Cardiac muscle cell (in vitro differentiated cells and primary cell): ENCODE measurements around the gene RET. TPM values are rescaled to one million over a fixed set of nuclear protein-coding genes. Genes with fewer than 3 reads are reported as not detected.

Experiments
- DNase-seq, 2 donors: peaks; one replicate each; pipeline versions ENCODE4 v3.0.0 to v3.0.0-alpha.2; 2010 to 2017; ENCODE audit warnings: low read depth in 1 of 2, low spot score in 1 of 2
- H3K27ac ChIP-seq: fragments of 200-600 bp; sonication (generic); 2 replicates; pipeline ENCODE4 v1.5.1; 2016
- H3K27me3 ChIP-seq: fragments of 200-600 bp; sonication (generic); 2 replicates; pipeline ENCODE4 v1.6.0; 2016; ENCODE audit warnings: control low read depth
- H3K36me3 ChIP-seq: fragments of 200-600 bp; sonication (generic); 2 replicates; pipeline ENCODE4 v1.5.1; 2016; ENCODE audit warnings: control low read depth
- H3K4me1 ChIP-seq: fragments of 200-600 bp; sonication (generic); 2 replicates; pipeline ENCODE4 v1.8.1; 2017; ENCODE audit warnings: low read depth, mild to moderate bottlenecking, mixed run types
- H3K4me3 ChIP-seq: fragments of 200-600 bp; sonication (generic); 2 replicates; pipeline ENCODE4 v1.5.1; 2016; ENCODE audit warnings: mild to moderate bottlenecking
- H3K9me3 ChIP-seq: fragments of 200-600 bp; sonication (generic); 2 replicates; pipeline ENCODE4 v1.5.1; 2017; ENCODE audit warnings: low read depth, mild to moderate bottlenecking, control low read depth
- polyA plus RNA-seq: library from polyadenylated mRNA; unstranded; fragments of >200 nt; fragmentation: Nextera tagmentation; extraction: Ambion mirVana; gene quantifications from 2 replicates; pipeline ENCODE4 v1.2.1, GENCODE V29; 2016
- total RNA-seq: library from RNA; depleted of rRNA; stranded (reverse); fragments of >200 nt; gene quantifications from 2 replicates; pipeline ENCODE4 v1.2.3, GENCODE V29; 2016
- TF ChIP-seq, protein P1 (sequence below): IDR thresholded peaks from 2 replicates; pipeline ENCODE4 v1.5.1; 2012; ENCODE audit warnings: low read depth, mild to moderate bottlenecking, low read length

The RET gene
- total and polyA plus RNA-seq, 2 experiments from 2014 or later = 0.09 TPM; not detected in 1

DNA sequence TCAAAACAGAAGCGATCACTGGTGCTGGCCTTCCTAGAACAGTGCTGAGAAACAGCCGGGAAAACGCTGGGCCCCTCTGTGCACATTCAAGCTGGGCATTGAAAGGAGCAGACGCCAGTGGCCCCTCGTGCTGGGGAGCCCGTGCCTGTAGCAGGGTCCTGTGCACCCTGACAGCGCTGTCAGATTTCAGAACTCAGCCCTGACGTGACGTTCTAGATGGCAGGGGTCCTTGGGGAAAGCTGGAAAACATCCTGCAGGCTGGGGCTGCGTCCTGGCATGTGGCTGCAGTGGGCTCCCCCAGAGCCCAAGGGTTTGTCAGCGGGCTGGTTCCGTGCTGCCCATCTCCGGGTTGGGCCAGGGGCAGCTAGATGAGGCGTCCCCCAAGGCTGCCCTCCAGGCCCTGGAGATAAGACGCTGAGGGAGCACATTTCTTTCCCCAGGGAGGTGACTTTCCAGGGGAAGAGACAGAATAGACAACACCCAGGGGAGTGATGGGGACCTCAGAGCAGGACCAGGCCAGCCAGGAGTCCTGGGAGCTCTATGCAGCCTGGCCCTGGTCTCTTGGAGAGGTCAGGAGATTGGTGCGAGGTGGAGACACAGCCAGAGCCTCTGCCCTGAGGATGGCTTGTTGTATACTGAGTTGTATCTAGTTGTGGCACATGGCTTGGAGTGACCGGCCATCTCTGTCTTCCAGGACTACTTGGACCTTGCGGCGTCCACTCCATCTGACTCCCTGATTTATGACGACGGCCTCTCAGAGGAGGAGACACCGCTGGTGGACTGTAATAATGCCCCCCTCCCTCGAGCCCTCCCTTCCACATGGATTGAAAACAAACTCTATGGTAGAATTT, 49.2 kb downstream of the RET start:
- Histone ChIP-seq H3K27me3 (no peaks in the 10 kb centered on the region), H3K4me1 (no peaks in the 10 kb centered on the region), H3K27ac (no peak overlapping the region), H3K36me3 (no peaks in the 10 kb centered on the region), H3K4me3 (no peak overlapping the region), H3K9me3 (no peaks in the 10 kb centered on the region)
- no peak for DNase-seq
- TF ChIP-seq, protein P1, sequence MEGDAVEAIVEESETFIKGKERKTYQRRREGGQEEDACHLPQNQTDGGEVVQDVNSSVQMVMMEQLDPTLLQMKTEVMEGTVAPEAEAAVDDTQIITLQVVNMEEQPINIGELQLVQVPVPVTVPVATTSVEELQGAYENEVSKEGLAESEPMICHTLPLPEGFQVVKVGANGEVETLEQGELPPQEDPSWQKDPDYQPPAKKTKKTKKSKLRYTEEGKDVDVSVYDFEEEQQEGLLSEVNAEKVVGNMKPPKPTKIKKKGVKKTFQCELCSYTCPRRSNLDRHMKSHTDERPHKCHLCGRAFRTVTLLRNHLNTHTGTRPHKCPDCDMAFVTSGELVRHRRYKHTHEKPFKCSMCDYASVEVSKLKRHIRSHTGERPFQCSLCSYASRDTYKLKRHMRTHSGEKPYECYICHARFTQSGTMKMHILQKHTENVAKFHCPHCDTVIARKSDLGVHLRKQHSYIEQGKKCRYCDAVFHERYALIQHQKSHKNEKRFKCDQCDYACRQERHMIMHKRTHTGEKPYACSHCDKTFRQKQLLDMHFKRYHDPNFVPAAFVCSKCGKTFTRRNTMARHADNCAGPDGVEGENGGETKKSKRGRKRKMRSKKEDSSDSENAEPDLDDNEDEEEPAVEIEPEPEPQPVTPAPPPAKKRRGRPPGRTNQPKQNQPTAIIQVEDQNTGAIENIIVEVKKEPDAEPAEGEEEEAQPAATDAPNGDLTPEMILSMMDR = no peak

DNA sequence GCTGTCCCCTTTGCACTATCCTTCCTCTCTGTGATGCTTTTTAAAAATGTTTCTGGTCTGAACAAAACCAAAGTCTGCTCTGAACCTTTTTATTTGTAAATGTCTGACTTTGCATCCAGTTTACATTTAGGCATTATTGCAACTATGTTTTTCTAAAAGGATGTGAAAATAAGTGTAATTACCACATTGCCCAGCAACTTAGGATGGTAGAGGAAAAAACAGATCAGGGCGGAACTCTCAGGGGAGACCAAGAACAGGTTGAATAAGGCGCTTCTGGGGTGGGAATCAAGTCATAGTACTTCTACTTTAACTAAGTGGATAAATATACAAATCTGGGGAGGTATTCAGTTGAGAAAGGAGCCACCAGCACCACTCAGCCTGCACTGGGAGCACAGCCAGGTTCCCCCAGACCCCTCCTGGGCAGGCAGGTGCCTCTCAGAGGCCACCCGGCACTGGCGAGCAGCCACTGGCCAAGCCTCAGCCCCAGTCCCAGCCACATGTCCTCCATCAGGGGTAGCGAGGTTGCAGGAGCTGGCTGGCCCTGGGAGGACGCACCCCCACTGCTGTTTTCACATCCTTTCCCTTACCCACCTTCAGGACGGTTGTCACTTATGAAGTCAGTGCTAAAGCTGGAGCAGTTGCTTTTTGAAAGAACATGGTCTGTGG, 50.0 kb downstream of the RET start:
- no peaks in the 10 kb centered on the region for H3K4me1 ChIP-seq
- no peak for DNase-seq
- no peaks in the 10 kb centered on the region for H3K27me3 ChIP-seq
- no peaks in the 10 kb centered on the region for H3K9me3 ChIP-seq
- H3K27ac ChIP-seq = no peak overlapping the region
- no peak overlapping the region for H3K4me3 ChIP-seq
- TF ChIP-seq, protein P1 = no peak
- H3K36me3 ChIP-seq = no peaks in the 10 kb centered on the region

GRCh38 chr10:43127442-43127841, 50.6 kb downstream of the RET start:
- Histone ChIP-seq H3K36me3 (no peaks in the 10 kb centered on the region), H3K27me3 (no peaks in the 10 kb centered on the region), H3K4me3 (no peak overlapping the region), H3K9me3 (no peaks in the 10 kb centered on the region), H3K27ac (no peak overlapping the region), H3K4me1 (no peaks in the 10 kb centered on the region)
- TF ChIP-seq, protein P1 = no peak
- no peak for DNase-seq

GRCh38 chr10:43128331-43128730, 51.5 kb downstream of the RET start:
- no peaks in the 10 kb centered on the region for H3K4me1 ChIP-seq

GRCh38 chr10:43128958-43129706, 52.3 kb downstream of the RET start:
- DNase-seq = peak in 1 of 2 donors; percentile 96
- TF ChIP-seq, protein P1 = no peak

More at GRCh38 chr10:43128331-43128730, 51.5 kb downstream of the RET start:
- H3K27me3 ChIP-seq = no peaks in the 10 kb centered on the region
- TF ChIP-seq, protein P1 = no peak
- no peaks in the 10 kb centered on the region for H3K9me3 ChIP-seq
- no peak overlapping the region for H3K27ac ChIP-seq
- no peak overlapping the region for H3K4me3 ChIP-seq
- H3K36me3 ChIP-seq = no peaks in the 10 kb centered on the region
- DNase-seq = no peak

More at GRCh38 chr10:43128958-43129706, 52.3 kb downstream of the RET start:
- Histone ChIP-seq H3K36me3 (no peaks in the 10 kb centered on the region), H3K4me3 (no peak overlapping the region), H3K27ac (no peak overlapping the region), H3K4me1 (no peaks in the 10 kb centered on the region), H3K27me3 (no peaks in the 10 kb centered on the region), H3K9me3 (no peaks in the 10 kb centered on the region)
